Islet precursor cell (in vitro differentiated cells): ENCODE results near the gene RAB29.

Experiments
- DNase-seq: peaks from one replicate; pipeline ENCODE4 v3.0.0-alpha.2; 2018

Gene RAB29

DNA sequence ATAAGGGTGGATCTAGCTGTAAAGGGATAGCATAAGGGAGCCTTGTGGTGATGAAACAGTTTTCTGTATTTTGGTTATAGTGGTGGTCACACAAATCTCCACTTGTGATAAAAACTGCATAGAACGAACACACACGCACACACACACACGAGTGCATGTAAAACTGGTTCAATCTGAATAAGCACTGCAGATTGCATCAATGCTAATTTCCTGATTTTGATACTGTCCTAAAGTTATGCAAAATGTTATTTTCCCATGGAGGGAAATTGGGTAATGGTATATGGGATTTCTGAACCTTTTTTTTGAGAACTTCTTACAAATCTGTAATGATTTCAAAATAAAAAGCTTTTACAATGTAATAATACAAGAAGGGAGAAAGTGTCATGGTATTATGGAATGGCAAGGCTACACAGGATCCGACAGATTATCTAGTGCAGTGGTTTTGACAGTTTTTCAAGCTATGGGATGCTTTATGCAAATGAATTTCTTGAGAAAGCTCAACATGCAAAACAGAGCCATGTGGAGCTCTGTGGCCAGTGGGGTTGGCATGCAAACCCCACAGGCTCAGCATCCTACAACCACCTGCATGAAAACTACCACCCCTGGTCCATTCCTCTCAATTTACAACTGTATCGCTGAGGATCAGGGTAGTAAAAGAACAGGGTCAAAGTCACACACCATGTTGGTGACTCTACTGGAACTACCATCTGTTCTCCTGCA lies 18.9 kb upstream of the RAB29 start:
- DNase-seq: no peak

- no peak for DNase-seq
Observed at GRCh38 chr1:205792961-205793673, 17.8 kb upstream of the RAB29 start.

- no peak for DNase-seq
Observed at GRCh38 chr1:205792481-205792881, 17.2 kb upstream of the RAB29 start.

GRCh38 chr1:205791568-205792180 lies 16.4 kb upstream of the RAB29 start:
- peak; percentile 73 for DNase-seq

- DNase-seq: no peak
Observed at GRCh38 chr1:205787287-205787916, 12.1 kb upstream of the RAB29 start.

GRCh38 chr1:205786601-205787000 lies 11.3 kb upstream of the RAB29 start:
- DNase-seq: no peak

DNA sequence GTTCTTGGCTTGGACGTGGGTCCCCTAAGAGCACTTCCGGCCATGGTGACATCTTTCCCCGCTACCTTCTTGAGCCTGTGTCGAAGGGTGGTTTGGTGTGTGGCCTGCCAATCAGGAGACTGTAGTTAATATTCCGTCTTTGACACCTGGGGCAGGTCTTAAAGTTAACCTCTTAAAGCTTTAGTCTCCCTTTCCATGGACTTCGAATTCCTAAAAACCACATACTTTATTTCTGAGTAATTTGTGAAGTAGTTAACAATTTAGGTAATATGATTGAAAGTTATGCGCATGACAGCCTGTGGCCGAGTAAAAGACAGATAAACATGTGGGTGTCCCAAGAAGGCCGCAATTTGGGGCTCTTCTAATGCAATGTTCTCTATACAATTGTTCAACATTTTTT lies 10.2 kb upstream of the RAB29 start:
- DNase-seq: no peak

DNA sequence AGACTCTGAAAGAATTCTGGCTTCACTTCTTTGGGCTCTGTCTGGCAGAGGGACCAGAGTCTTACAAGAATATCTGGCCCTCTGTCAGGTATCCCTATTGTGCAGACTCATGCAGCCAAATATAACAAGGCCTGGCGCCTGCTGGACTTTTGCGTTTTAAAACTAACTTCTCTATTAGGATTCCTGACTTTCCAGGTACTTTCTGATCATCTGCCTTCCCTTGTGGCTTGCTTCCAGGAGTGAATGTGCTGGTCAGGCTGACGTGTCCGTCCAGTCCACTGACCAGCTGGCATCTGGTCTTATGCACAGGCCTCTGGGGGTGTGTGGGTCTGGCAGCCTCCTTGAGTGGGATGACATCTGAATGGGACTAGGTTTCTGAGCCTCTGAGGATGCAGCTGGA lies 8.6 kb upstream of the RAB29 start:
- DNase-seq: no peak

DNA sequence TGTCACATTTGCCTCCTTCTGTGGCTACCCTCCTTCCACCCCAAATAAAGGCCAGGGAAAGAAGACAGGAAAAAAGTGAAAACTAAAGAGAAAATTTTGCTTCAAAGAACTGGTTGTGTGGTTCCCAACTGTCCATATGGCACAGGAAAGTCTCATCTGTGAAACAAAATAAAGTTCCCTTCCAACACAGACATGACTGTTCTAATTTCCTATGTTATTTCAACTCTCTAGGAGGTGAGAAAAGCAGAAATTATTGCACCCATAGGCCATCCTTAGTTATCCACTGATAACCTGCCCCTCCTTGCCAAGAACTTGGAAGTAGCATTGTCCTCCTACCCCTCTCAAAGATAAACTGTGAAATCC lies 8.1 kb upstream of the RAB29 start:
- no peak for DNase-seq

- DNase-seq: no peak
Observed at GRCh38 chr1:205782627-205783432, 7.5 kb upstream of the RAB29 start.

GRCh38 chr1:205780335-205780734 lies 5.1 kb upstream of the RAB29 start:
- DNase-seq: no peak

- no peak for DNase-seq
Observed at GRCh38 chr1:205777994-205778393, 2.7 kb upstream of the RAB29 start.

GRCh38 chr1:205775717-205776056 lies 405 bp upstream of the RAB29 start:
- no peak for DNase-seq

GRCh38 chr1:205774198-205775014 lies 876 bp downstream of the RAB29 start:
- peak; percentile 80 for DNase-seq

GRCh38 chr1:205772607-205773032 lies 2.7 kb downstream of the RAB29 start:
- DNase-seq: no peak

DNA sequence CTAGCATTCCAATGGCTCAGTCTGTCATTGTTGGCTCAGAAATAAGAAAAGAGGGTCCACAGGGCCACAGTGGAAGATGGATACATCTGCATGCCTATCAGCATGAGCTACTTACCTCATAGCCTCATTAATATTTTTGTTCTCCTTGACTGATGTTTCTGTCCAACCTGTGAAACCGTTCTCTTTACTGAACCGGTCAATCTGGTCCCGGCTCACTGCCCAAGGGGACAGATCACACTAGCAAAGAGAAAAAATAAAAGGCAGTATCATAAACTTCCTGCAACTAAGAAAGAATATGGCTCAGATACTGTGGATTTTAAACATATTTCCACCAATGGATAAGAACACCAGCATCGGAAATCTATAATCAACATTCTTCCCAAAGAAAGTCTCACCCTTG lies 4.7 kb downstream of the RAB29 start:
- no peak for DNase-seq

DNA sequence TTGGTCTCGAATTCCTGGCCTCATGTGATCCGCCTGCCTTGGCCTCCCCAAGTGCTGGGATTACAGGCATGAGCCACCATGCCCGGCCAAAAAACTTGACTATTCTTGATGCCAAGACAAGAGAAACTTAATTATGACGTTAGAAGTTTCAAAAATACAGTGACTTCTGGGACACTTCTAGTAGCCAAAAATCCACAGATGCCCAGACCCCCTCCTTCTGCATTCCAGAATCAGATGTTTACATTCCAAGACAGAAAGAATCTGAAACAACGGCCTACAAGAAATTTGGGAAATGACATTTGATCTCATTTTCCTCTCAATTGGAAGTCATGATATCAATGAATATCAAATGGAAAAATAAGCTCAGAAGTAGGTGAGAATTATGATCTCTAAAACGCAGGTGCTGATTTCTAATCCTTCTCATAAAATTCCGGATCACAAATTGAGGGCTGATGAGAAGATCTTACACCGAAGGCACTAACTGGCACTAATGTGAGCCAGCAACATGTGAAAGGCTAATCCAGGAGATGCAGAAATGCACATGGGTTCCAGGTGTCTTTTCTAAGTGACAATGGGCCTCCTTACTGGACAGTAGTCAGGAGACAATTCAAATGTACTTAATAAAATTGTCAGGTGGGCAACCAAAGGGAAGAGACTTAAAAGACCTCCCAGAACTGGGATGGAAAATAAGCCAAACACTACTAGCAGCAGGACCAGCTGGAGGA lies 5.5 kb downstream of the RAB29 start:
- DNase-seq: no peak

DNA sequence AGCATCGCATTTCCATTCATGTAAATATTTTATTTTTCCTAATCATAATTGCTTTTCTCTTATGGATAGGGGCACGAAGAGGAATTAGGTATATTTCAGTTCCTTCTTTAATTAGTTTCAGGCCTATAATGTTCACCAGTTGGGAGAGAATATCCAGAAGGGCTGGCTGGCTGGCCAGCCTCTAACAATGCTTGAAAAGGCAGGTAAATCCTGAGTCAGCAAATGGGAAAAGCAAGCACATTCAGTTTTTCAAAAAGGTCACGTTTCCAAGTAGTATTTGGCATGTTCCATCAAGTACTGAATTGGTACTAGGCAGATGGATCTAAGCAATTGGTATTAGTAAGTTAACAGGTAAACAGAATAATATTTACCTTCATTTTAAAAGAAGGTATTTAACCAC lies 8.0 kb downstream of the RAB29 start:
- DNase-seq: no peak

DNA sequence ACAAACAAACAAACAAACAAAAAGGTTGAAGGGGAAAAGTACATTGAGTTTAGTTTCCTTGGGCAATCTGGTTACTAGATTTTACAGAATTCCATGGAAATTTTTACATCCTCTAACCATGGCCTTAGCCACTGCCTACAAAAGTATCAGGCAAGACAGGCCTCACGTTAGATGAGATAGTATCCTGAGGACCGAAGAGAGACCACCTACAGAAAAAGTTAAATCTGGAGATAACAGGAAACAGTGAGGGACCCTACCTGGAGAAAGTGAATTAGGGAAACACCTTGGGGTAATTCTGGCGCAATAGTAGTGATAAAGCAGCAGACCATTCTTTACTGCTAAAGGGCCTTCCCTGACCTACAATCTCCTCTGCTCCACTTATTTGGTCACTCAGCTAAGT lies 8.7 kb downstream of the RAB29 start:
- no peak for DNase-seq

- DNase-seq: no peak
Observed at GRCh38 chr1:205766038-205766437, 9.2 kb downstream of the RAB29 start.

DNA sequence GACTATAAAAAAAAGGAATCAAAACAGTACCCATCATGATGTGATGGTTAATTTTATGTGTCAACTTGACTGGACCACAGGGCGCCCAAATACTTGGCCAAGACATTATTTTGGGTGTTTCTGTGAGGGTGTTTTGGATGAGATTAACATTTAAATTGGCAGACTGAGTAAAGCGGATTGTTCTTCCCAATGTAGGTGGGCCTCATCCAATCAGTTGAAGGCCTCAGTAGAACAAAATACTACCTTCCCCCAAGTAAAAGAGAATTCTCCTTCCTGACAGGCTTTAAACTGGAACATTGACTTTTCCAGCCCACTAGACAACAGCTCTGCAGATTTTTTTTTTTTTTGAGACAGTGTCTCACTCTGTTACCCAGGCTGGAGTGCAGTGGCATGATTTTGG lies 10.7 kb downstream of the RAB29 start:
- DNase-seq: no peak
